ENCODE data around the gene ANAPC15.

ANAPC15 gene

DNA sequence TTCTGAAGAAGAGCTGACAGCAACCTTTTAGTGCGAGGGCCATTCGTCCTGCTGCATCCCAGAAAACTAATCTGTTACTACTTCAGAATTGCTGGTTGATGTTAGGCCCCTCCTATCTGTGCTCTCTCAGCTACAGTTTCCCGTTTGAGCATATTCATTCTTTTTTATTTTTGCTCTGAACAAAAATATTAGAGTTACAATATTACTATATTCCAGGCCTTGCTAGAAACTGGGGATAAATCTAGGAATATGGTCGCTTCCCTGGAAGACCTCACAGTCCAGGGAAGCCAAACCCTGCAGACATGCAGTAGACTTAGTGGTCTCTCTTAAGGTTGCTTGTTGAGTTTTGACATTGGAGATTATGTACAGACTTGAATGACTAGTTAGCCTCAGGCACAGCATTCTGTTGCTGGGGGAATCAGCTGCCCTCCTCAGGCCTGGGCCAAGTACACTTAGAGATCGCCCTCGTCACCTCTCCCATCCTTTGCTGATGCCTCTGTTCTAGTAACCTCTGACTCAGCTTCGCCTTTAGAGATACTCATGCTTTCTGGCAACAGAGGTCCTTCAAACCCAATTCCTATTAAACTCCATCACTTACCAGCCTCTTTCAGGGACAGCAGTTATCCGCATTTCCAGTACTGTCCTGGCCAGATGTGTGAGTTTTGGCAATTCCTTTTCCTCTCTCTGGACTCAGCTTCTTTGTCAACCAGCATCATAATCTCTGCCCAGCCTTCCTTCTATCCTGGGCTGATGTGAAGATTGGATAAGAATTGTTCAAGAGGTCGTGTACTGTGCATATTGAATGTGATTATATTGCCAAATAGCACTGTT is 698 bp upstream of the ANAPC15 start:
- TF ChIP-seq, protein P1, sequence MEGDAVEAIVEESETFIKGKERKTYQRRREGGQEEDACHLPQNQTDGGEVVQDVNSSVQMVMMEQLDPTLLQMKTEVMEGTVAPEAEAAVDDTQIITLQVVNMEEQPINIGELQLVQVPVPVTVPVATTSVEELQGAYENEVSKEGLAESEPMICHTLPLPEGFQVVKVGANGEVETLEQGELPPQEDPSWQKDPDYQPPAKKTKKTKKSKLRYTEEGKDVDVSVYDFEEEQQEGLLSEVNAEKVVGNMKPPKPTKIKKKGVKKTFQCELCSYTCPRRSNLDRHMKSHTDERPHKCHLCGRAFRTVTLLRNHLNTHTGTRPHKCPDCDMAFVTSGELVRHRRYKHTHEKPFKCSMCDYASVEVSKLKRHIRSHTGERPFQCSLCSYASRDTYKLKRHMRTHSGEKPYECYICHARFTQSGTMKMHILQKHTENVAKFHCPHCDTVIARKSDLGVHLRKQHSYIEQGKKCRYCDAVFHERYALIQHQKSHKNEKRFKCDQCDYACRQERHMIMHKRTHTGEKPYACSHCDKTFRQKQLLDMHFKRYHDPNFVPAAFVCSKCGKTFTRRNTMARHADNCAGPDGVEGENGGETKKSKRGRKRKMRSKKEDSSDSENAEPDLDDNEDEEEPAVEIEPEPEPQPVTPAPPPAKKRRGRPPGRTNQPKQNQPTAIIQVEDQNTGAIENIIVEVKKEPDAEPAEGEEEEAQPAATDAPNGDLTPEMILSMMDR (IDR thresholded peaks at IDR 0.05; ENCODE audit: borderline replicate concordance, insufficient read depth, low read depth, low read length): no peak
- H3K4me3 ChIP-seq (ENCODE audit: low read depth, low read length): peak overlapping the region; percentile 61

DNA sequence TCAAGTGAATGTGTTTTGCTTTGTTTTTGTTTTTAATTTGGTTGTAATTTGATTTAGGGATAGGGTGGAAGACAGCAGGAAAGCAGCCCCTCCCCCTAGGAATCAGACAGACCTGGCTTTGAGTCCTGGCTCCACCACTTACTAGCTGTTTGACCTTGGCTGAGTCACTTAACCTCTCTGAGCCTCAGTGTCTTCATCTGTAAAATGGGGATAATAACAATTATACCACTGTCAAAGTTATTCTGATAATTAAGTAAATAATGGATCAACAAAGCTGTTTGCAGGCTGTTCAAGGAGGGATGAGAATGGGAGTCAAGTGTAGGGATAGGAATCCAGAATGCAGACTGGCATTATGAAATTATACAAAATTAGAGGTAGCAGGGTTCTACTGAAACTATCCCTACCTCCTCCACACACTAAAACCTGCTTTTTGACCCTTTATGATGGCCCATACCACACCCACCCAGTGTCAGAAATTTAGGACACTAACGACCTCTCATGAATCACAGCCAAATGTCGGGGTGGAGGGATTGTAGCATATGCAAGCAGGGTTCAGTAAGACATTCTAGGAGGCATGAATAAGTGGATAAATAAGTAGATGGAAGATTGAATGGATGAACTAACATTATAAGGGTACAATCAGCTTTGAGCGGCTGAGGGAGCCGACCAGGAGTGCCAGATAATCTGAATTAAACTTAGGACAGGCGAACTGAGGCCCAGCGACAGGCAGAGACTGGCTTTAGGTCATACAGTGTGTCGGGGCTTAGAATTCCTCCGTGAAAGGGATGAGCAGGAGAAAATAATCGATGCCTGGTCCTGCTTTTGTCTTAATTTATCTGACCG is 974 bp downstream of the ANAPC15 start:
- TF ChIP-seq, protein P1 (IDR thresholded peaks at IDR 0.05; ENCODE audit: borderline replicate concordance, insufficient read depth, low read depth, low read length): no peak
- peak overlapping the region; percentile 64 for H3K4me3 ChIP-seq (ENCODE audit: low read depth, low read length)

DNA sequence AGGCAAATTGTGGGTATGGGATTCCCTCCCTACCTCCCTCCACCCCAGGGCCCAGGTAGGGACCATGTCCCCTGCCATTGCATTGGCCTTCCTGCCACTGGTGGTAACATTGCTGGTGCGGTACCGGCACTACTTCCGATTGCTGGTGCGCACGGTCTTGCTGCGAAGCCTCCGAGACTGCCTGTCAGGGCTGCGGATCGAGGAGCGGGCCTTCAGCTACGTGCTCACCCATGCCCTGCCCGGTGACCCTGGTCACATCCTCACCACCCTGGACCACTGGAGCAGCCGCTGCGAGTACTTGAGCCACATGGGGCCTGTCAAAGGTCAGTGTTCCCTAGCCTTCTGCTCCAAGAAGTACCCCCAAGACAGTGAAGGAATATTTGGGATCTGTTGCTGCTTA is 6.6 kb downstream of the ANAPC15 start, which contains the start of gene TOMT:
Gene TOMT (plus strand): TSS at position 37 of the 400 bp plus-strand sequence. CDS start 28 bp downstream, at position 65.
- TF ChIP-seq, protein P1 (IDR thresholded peaks at IDR 0.05; ENCODE audit: borderline replicate concordance, insufficient read depth, low read depth, low read length): no peak
- H3K4me3 ChIP-seq (ENCODE audit: low read depth, low read length): no peak within 1 kb of the TSS

DNA sequence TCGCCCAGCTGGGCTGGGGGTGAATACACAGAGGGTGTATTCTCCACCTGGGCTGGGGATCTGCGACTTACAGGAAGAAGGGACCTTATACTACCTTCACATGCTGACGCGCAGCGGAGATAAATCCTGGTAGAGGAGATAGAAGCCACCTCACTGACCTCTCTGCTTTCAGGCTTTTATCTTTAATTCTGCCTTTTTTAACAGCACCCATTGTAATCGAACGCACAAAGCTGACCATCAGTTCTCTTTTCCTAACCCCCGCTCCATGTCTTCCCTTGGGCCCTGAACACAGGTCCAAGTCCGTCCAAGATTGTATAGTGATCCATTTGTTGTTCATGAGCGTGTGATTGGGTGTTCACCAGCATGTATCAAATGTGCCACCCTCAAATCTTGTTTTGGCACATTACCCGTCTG is 8.7 kb downstream of the ANAPC15 start:
- TF ChIP-seq, protein P1 (IDR thresholded peaks at IDR 0.05; ENCODE audit: borderline replicate concordance, insufficient read depth, low read depth, low read length): no peak
- peak overlapping the region; percentile 12 for H3K4me3 ChIP-seq (ENCODE audit: low read depth, low read length)

DNA sequence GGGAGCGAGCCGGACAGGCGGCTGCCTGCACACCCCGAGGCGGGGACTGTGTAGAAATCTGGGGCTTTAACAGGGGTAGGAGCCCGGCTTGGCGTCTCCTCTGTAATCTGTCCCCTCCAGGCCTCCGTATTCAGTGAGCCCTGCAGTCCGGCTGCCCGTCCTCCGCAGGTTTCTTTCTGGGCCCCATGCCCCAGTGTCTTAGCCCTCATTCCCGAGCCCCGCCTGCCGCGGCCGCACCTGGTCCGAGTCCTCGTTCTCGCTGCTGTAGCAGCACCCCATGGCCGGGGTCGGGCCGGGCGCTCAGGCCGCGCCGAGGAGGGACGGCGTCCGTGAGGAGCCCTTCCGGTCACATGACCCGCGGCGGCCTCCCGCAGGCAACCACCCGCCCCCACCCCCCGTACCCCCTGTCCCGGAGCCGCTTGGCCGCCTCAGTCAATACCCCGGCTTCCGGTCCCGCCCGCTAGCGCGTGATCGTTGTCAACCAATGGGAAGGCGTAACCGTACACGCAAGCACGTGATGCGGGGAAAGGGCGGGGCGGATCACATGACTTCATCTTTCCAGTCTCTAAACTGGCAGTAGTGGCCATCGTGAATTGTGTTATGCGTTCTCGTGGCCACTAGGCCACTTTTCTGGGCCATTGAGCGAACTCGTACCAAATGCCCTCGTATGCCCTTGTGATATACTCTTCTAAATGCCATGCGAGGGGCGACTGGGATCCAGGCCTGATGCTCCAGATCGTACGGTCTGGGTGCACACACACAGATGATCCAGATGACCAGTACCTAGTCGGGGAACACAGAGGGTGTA is 9.3 kb downstream of the ANAPC15 start, which contains the start of gene LAMTOR1:
Gene LAMTOR1 (minus strand): TSS at position 352 of the 808 bp plus-strand sequence. CDS start 73 bp downstream, at position 279.
- TF ChIP-seq, protein P1 (IDR thresholded peaks at IDR 0.05; ENCODE audit: borderline replicate concordance, insufficient read depth, low read depth, low read length): peak; percentile 35; the same call in 1 of the 2 replicates
- H3K4me3 ChIP-seq (ENCODE audit: low read depth, low read length): peak within 1 kb of the TSS; percentile 58

DNA sequence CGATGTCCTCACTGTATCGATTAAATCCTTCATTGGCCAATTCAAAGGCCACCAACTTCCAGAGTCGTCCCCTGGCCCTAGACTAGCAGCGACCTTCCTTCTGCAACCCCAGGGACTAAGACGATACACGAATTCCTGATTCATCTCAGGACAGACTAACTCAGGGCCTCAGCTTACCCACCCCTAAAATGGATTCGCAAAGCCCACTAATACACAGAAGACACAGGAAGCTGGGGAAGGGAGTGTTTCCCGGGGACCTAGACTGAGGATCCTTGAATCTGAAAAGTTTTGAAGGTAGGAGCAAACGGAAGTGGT is 9.9 kb downstream of the ANAPC15 start:
- TF ChIP-seq, protein P1 (IDR thresholded peaks at IDR 0.05; ENCODE audit: borderline replicate concordance, insufficient read depth, low read depth, low read length): no peak
- peak overlapping the region; percentile 58 for H3K4me3 ChIP-seq (ENCODE audit: low read depth, low read length)

Measured in GM12875 (cell line).